Hepatocyte (in vitro differentiated cells): Measurements from ENCODE around the gene AMMECR1.

ENCODE experiments used
- EZH2 ChIP-seq: fragments of 200-600 bp; sonication (generic); IDR thresholded peaks from 2 replicates; pipeline ENCODE4 v1.6.1; 2016; ENCODE audit warnings: antibody characterized with exemption, mild to moderate bottlenecking, borderline replicate concordance
- EZH2phosphoT487 ChIP-seq: fragments of 200-600 bp; sonication (generic); IDR thresholded peaks from one replicate; pipeline ENCODE4 v1.6.1; 2018; ENCODE audit warnings: antibody characterized with exemption, mild to moderate bottlenecking, low read depth, moderate library complexity; ENCODE audit not compliant: unreplicated experiment, severe bottlenecking
- TF ChIP-seq, protein P1 (sequence below): fragments of 200-600 bp; sonication (generic); IDR thresholded peaks from 2 replicates; pipeline ENCODE4 v1.5.1; 2016; ENCODE audit warnings: antibody characterized with exemption, mild to moderate bottlenecking; ENCODE audit not compliant: poor library complexity

DNA sequence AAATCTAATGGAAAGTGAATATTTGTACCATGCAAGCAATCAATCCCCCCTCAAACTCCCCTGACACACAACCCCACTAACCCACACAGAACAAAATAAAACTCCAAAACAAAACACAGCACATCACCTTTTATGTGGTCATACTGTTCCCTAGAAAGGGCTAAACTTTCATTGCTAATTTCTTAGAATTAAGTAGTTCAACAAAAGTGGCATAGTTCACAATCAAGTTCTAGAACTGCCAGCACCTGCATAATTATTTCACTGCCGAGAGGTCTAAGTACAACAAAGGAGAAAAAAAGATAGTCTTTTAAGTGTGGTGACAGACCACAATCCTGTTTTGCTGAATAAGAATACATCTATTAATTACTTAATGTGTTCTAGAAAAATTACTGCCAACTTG lies 58.8 kb downstream of the AMMECR1 start:
- TF ChIP-seq, protein P1, sequence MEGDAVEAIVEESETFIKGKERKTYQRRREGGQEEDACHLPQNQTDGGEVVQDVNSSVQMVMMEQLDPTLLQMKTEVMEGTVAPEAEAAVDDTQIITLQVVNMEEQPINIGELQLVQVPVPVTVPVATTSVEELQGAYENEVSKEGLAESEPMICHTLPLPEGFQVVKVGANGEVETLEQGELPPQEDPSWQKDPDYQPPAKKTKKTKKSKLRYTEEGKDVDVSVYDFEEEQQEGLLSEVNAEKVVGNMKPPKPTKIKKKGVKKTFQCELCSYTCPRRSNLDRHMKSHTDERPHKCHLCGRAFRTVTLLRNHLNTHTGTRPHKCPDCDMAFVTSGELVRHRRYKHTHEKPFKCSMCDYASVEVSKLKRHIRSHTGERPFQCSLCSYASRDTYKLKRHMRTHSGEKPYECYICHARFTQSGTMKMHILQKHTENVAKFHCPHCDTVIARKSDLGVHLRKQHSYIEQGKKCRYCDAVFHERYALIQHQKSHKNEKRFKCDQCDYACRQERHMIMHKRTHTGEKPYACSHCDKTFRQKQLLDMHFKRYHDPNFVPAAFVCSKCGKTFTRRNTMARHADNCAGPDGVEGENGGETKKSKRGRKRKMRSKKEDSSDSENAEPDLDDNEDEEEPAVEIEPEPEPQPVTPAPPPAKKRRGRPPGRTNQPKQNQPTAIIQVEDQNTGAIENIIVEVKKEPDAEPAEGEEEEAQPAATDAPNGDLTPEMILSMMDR = no peak
- no peak for TF ChIP-seq EZH2phosphoT487
- TF ChIP-seq EZH2 = no peak
